ENCODE measurements around the gene ANKAR. TPM values are rescaled to one million over a fixed set of nuclear protein-coding genes. Genes with fewer than 3 reads are reported as not detected.
"Not testable (repeated sequence)": the region's sequence is repeated elsewhere in the genome, so short reads cannot be mapped to it uniquely, and the experiment has no call there.

The ANKAR gene
- total RNA-seq, 2 donors from 2014 or later, result 4.2 to 4.4 TPM

DNA sequence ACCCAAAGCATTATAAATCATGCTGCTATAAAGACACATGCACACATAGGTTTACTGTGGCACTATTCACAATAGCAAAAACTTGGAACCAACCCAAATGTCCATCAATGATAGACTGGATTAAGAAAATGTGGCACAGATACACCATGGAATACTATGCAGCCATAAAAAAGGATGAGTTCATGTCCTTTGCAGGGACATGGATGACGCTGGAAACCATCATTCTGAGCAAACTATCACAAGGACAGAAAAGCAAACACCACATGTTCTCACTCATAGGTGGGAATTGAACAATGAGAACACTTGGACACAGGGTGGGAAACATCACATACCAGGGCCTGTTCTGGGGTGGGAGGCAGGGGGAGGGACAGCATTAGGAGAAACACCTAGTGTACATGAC is 43.1 kb downstream of the ANKAR start:
- ATAC-seq (replicated peaks); H3K9me3 Mint-ChIP-seq; H3K4me1 Mint-ChIP-seq; H3K4me3 Mint-ChIP-seq; H3K36me3 Mint-ChIP-seq (ENCODE audit: low read depth); H3K27me3 Mint-ChIP-seq; H3K27ac Mint-ChIP-seq: not testable (repeated sequence)

DNA sequence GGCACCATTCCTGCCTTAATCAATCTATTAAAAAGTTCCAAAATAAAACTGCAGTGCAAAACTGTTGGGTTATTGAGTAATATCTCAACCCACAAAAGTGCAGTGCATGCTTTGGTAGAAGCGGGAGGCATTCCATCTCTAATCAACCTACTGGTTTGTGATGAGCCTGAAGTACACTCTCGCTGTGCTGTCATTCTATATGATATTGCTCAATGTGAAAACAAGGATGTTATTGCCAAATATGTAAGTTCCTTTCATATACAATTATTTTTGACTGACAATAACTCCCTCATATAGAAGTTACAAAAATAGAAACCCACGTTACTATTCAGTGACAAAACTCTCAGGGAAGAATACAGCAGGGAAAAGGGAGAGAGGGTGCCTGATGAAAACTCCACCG is 45.1 kb downstream of the ANKAR start:
- Mint-ChIP-seq H3K9me3 (peaks cover 8% of the 10 kb centered on the region), H3K4me1 (peaks cover 10% of the 10 kb centered on the region), H3K27ac (no peak overlapping the region), H3K4me3 (no peak overlapping the region), H3K36me3 (ENCODE audit: low read depth) (no peaks in the 10 kb centered on the region), H3K27me3 (no peaks in the 10 kb centered on the region)
- ATAC-seq (replicated peaks), result no peak

DNA sequence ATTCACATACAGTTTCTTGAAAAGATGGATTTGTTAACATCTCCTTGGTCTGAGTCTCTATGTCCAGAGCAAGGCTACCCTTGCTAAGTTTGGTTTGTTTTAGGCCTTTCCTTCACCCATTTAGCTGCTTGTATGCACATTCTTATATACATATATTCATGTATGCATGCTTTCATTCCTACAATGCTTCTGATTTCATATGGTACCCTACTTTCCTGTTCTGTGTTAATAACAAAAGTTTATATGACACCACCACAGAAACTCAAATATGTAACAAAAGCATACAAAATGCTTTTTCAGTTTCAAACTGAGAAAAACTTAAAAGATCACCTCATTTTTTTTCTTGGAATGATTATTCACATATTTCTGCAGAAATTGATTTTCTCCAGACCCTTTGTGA is 48.7 kb downstream of the ANKAR start:
- peaks cover 10% of the 10 kb centered on the region for H3K4me1 Mint-ChIP-seq

More for the DNA sequence above, 48.7 kb downstream of the ANKAR start:
- H3K9me3 Mint-ChIP-seq, result no peaks in the 10 kb centered on the region
- ATAC-seq (replicated peaks), result peak; percentile 77
- no peaks in the 10 kb centered on the region for H3K27me3 Mint-ChIP-seq
- no peak overlapping the region for H3K4me3 Mint-ChIP-seq
- no peaks in the 10 kb centered on the region for H3K36me3 Mint-ChIP-seq (ENCODE audit: low read depth)
- H3K27ac Mint-ChIP-seq, result peak overlapping the region; percentile 21

Other genes with a start within 250 kb of the ANKAR start
- gene WDR75, start 233.2 kb upstream of the ANKAR start, total RNA-seq, result 10 to 100 TPM; 44.5 to 46.5 TPM
- 1 to 10 TPM; 1.1 to 4.1 TPM for gene SLC40A1, start 93.9 kb upstream of the ANKAR start, total RNA-seq
- gene ASNSD1, start 13.2 kb upstream of the ANKAR start, total RNA-seq, result 10 to 100 TPM; 48.4 to 76.7 TPM
- gene OSGEPL1, start 88.1 kb downstream of the ANKAR start, total RNA-seq, result 1 to 10 TPM; 7.2 to 8.3 TPM
- gene ORMDL1, start 109.7 kb downstream of the ANKAR start, total RNA-seq, result 10 to 100 TPM; 69.4 to 84.4 TPM
- gene PMS1, start 109.8 kb downstream of the ANKAR start, total RNA-seq, result 10 to 100 TPM; 43.7 to 47.2 TPM

All from activated T-helper 17 cell treated with anti-CD3 and anti-CD28 coated beads, Interleukin-2, amount 50 U/mL, for 72 hours (primary cell).